Dermis blood vessel endothelial cell (primary cell): Measurements from ENCODE around the gene EPHB2. TPM values are rescaled to one million over a fixed set of nuclear protein-coding genes. Genes with fewer than 3 reads are reported as not detected.
"Not testable (repeated sequence)": the region's sequence is repeated elsewhere in the genome, so short reads cannot be mapped to it uniquely, and the experiment has no call there.

Experiments
- DNase-seq: peaks from one replicate; pipeline ENCODE4 v3.0.0; 2010
- total RNA-seq: library from RNA; depleted of rRNA; stranded (reverse); fragments of >200 nt; gene quantifications from 2 replicates; pipeline ENCODE4 v1.2.3, GENCODE V29; 2014

The EPHB2 gene
- total RNA-seq, 1 donor from 2014 or later = 35.1 TPM

DNA sequence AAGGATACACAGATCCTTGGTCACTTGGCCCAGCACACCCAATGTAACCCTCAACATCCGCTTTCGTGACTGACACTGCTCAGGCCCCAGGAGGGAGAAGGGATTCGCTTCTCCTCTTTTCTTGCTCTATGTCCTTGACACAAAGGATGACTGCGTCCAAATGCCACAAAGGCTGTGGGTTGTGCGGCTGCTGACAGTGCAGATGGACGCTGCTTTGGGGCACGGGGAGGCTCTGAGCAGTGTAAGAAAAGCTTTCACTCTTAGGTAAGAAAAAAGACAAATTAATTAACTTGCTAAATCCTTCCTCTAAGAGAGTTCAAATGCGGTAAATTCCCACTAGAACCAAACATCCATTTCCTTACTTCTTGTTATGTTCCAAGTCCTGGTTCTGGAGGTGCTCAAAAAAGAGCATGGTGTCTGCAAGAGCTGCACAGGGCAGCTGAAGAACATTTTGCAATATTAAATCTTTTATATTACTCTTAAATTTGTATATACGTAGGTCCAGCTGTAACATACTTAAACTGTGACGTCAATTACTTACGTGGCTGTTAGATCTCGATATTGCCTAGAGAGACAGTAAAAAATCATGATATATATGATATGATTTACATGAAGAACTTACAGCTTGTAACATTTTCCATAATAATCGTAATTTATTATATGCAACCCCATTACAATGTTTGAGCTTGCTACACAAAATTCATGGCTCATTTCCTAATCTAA, 19.4 kb upstream of the EPHB2 start:
- no peak for DNase-seq

DNA sequence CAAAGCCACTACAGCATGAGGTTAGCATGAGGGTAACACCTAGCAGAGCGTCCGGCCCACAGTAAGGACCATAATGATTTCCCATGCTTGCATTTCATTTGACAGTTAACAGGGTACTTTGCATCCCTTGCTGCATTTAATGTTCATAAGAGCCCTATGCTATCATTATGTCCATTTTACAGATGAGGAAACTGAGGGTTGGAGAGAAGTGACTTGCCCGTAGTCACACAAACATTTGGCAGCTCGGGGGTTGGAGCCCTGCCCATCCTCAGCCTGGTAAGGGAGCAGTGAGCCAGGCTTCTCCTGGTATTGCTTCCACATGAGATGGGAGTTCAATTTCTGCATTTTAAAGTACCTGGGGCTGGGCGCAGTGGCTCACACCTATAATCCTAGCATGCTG, 16.5 kb upstream of the EPHB2 start:
- DNase-seq = no peak

DNA sequence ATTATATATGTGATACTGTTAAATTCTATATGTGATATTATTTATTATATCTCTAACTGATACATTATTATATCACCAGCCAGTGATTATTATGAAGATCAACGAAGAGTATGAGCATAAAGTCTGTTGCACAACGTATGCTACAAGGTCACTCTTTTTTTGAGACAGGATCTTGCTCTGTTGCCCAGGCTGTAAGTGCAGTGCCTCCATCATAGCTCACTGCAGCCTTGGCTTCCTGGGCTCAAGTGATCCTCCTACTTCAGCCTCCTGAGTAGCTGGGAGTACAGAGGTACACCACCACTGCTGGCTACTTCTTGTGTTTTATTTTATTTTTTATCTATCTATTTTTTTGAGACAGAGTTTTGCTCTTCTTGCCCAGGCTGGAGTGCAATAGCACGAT, 14.0 kb upstream of the EPHB2 start:
- no peak for DNase-seq

DNA sequence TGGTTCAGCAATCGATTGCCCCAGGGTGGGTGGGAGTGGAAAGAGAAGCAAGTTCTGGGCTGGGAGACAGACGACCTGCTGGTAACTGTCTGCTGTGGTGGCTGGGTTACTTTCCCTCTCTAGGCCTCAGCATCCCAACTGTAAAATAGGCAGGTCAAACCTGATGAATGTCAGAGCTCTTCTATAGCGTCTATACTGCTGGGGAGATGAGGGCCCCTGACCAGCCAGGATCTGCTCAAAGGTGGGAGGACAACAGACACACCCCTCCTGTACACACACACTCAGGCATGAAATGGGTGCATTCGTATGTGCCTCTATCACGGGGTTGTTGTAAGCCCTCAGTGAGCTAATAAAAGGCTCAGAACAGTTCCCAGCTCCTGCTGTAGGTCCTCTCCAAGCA, 12.7 kb upstream of the EPHB2 start:
- no peak for DNase-seq

DNA sequence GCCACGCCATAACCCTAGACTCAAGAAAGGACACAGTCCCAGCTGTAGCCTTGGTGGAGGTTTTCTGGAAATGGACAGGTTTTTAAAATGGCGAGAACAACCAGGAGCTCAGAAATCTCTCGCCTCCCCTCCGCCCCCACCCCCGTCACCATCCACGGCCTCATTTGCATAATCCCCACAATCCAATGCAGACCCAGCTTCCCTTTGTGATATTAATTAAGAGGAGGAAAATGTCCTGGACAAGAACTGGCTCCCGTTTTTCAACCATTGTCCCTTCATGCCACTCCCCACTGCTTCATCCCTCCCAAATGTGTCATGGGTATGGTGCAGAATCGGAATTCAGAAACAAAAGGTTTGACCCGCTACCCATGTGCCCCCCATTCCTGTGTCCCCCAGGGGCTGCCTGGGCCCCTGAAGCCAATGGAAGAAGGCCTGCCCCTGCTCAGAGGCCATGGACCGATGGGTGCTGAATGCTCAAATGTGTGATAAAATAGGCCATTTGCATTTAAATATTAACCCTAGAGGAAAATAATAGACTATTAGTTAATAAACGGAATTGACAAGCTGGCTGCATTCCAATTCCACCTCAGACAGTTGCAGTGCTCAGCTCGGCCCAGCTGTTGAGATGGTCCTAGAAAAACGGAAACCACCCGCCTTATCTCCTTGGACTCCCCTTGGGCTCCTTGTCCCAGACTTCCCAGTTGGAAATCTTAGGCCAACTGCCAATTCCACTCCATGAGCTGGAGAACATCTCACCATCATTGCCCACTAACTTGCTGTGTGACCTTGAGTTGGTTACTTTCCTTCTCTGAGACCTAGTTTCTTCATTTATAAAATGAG, 10.7 kb upstream of the EPHB2 start:
- no peak for DNase-seq

DNA sequence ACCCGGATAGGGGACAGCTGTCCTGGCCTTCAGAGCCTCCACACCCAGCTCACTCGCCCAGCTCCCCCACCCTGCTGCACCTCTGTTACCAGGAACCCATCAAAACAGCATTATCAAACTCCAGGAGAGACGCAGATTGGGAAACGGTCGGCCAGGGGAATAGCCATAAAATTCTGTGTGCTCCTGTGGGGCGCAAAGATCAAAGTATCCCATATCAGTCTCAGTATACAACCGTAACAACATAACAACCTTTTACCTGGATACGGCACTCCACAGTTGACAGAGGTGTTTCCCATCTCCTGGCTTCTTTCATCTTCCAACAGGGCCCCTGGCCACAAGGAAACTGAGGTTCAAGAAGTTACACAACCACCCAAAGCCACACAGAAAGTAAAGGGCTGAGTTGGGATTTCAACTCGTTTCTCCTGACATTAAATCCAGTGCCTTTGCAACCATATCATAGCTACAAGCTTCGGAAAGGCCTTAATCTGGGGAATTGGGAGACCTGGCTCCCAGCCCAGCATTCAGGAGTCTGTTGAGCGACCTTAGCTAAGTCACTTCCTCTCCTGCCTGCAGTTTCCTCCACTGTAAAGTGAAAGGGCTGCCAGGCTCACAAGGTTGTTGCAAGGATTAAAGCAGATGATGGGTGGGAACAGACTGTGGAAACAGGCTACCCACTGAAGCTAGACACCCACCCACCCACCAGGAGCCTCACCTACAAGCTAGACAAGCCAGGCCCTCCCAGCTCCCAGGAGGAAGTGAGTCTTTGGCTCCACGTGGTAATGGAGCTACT, 8.1 kb upstream of the EPHB2 start:
- DNase-seq = peak; percentile 93

DNA sequence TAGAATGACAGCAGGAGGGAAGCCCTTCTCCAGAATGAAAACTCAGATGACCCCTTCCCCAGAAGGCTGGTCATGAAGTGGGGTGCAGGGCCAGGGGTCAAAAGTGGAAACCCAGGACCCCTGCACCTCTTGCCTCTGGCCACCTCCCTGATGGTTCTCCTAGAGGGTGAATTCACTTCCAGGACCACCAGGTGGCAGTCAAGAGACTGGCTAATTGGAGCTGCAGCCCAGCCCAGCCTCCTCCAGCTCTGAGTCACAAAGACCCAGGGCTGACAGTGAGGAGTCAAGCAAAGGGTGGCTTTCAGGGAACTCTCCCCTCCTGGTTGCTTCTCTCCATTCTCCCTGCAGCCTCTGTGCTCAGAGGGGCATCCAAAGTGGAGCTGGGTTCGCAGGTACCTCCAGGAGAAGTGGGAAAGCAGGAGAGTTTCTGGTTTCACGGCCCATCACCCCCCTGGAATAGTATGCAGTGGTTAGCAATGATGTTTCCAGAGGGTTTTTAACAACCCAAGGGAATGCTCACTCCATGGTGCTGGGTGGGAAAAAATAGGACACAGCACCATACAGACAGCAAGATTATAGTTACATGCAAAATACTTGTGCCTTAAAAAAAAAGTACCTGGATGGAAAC, 6.1 kb upstream of the EPHB2 start:
- DNase-seq = peak; percentile 92

DNA sequence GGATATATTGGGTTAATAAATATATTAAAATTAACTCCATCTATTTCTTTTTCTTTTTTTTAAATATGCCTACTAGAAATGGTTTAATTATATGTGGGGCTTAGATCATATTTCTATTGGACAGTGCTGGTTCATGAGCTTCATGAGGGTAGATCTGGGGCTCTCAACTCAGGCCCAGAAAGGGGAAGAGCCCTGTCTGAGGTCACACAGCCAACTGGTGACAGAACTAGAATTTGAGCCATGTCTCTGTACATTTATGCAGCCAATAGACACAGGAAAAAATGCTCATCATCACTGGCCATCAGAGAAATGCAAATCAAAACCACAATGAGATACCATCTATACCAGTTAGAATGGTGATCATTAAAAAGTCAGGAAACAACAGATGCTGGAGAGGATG, 5.1 kb upstream of the EPHB2 start:
- DNase-seq = no peak

DNA sequence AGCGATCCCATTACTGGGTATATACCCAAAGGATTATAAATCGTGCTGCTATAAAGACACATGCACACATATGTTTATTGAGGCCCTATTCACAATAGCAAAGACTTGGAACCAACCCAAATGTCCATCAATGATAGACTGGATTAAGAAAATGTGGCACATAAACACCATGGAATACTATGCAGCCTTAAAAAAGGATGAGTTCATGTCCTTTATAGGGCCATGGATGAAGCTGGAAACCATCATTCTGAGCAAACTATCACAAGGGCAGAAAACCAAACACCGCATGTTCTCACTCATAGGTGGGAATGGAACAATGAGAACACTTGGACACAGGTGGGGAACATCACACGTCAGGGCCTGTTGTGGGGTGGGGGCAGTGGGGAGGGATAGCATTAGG, 4.5 kb upstream of the EPHB2 start:
- DNase-seq = not testable (repeated sequence)

DNA sequence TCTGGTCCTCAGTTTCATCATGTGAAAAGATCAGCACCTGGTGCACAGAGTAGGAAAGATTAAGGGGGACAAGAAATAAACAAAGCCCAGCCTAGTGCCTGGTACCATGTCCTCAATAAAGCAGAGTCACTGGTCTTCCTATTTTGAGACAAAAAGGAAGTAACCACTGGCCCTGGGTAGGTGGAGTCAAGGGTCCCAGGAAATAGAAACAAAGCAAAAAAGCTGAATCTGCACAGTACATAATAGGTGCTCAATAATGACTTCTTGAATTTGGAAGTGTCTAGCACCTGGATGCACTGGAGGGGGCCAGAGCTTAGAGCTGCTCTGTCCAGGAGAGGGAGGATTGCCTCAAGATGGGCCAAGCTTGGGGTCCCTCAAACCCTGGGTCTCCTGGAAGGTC, 1.9 kb upstream of the EPHB2 start:
- DNase-seq = no peak

DNA sequence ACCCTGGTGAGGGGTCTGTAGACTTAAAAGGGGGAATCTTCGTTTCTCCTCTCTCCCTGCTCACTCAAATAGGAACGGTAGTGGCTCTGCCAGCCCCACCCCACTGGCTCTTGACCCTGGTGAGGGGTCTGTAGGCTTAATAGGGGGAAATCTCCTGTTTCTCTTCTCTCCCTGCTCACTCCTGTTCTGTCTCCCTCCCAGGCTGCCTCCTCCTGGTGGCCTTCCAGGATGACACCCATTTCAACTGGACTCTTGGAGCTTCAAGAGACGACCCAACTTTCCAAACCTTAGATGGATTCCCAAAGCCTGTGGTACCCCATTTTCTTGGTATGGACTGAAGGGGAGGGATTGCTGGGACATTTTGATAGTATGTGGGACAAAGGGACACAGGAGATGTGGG, 1.4 kb upstream of the EPHB2 start:
- DNase-seq = peak; percentile 37

DNA sequence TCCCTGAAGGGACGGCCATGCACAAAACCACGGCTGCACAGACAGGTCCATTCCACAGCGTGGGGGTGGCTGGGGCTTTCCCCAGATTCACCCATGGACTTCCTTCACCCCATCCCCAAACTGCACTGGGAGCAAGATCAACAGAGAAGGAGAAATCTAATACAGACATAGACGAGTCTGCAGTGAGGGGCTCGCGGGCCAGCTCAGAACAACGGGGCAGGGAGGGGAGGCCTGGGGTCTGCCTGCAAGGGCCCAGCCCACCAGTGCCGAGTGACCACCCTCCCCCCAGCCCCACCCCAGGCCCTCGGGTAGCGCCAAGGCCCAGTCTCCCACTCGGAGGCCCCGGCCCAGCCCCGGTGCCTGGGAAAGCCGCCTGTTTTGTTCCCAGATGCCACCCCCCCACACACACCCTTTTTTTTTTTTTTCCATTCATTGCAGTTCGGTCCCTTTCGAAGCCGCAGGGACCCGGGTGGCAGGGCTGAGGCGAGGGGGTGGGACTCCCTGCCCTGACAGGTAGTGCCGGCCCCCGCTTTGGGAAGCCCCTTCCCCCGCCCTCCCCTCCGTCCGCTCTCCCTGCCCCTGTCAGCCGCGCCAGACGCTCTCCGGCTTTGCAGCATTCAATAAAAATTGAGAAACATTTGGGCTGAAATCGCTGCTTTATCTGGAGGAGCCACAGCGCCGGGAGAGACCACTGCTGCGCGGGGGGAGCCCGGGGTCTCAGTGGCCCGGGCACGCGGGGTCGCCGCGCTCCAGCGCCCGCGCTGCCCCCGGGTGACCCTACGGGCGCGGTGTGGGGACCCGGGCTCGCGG, 543 bp upstream of the EPHB2 start:
- peak; percentile 70 for DNase-seq

DNA sequence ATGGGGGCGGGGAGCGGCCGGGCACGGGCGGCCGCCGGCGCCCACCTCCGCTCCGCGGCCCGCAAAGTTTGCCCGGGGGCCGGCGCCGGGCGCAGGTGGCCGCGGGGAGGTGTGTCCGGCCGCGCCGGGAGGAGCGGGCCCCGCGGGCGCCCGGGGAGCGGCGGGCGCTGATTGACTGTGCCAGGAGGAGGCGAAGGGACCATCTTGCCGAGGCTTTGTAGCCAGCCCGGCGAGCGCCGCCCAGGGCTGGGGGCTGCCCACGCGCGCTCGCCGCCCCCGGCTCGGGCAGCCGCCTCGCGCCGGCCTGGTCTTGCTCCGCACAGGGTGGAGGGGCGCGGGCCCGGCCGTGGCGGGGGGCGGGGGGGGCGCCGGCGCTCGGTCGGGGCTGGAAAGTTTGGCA, 432 bp downstream of the EPHB2 start:
- no peak for DNase-seq

DNA sequence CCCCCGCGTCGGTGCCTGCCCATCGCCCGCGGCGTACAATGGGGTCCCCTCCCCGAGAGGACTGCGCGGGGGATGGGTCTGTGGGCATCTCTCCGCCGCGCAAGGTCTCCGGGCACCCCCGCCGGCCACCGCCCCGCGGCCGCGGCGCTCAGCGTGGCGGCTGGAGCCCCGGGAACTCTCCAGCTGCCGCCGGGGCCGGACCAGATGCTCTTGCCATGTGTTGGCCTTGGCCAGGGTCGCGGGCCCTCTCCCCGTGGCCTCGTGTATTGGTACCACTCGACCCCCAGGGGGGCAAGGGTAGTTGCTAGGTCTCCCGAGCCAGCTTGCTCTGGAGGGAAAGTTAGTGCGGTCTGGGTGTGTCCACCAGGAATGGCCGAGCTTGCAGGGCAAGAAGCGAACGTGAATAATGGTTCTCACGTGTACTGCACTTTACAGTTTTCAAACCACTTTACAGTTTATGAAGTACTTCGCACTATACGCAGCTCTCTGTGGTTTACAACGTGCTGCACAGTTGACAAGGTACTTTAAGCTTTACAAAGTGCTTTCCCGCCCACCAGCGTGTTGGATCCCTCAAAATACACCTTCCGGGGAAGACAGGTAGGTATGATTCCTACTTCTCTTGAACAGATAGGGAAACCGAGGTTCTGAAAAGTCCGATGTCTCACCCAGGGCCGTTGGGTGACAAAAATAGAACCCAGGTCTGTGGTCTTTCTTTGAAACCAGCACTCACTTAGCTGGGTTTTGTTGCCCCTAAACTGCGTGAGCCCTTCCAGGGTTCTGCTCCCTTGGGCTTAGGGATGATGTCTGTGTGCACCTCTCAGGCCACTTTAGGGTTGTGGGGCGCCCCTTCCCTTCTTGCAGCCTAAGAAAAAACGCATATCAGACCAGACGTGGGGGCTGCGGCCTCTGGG, 1.2 kb downstream of the EPHB2 start:
- peak; percentile 54 for DNase-seq

DNA sequence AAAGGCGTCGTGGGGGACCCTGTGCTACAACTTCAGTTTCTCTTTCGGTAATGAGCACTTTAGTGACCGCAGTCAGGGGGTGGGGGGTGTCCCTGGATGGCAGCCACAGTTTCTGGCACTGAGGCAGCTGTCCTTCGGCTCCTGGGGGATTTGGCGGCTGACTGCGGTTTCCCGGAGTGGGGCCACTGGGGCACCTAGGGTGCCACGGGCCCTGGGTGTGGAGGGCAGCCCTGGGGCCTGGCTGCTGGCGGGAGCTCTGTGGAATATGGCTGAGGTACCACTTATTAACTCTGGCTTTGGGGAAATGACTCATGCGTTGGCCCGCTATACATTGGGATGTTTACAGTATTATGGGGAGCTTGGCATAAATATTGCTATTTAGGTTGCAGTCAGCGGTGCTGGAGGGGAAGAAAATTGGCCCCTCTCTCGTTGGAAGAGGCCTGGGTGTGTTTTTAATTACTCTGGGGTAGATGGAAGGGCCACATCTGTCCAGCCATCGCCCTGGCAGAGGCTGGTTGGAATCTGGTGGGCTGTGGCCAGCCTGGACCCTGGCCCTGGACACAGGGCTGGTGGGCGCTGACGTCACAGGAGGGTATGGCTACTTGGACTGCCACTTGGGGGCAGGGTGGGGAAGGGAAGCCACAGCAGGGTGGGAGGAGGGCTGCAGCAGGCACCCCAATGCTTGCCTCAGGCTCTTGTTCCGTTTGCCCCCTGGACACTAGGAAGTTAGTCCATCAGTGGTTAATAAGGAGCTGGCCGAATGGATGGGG, 2.0 kb downstream of the EPHB2 start:
- peak; percentile 43 for DNase-seq

DNA sequence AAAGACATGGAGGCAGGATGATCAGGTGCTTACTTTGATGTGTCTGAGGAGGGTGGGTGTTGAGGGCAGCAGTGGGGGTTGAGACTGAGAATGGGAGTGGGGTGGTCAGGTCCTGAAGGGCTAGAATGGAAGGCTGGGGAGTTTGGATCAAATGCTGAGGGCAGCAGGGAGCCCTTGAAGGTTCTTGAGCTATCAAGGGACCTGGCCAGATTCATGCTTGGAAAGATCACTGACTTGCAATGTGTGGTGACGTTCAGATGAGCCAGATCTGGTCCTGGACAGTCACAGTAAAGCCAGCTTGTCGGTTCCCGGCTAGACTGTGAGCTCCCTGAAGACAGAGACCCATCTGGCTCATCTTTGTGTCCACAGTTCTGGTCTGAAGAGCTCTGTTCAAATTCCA, 3.8 kb downstream of the EPHB2 start:
- DNase-seq = no peak

DNA sequence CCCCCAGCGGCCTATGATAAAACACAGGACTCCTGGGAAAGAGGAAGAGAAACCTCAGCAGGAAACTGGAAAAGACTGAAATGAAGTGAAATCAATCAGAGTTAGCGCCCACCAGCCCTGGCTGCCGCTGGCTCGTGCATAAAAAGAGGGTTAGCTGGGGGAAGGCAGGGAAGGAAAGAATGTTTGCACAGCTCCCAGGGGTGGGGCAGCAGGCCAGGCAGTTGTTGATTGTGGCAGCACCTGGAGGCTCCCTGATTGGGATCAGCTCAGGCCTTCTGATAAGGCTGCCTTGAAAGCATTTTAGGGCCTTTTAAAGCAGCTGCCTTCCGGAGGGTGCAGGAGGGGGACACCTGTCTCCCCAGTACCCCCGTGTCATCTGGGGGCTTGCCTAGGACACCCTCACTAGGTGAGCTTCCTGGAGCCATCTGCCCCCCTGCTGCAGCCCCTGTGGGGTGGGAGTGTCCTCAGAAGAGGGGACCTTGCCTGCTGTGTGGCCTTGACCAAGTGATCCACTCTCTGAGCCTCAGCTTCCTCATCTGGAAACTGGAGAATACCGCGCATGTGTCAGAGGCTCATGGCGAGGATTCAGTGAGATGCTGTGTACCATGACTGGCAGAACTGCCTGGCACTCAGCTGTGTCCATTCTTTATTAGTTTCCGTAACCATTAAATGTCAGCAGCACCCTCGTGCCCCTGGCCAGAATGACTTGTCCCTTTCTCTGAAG, 6.6 kb downstream of the EPHB2 start:
- DNase-seq = no peak

DNA sequence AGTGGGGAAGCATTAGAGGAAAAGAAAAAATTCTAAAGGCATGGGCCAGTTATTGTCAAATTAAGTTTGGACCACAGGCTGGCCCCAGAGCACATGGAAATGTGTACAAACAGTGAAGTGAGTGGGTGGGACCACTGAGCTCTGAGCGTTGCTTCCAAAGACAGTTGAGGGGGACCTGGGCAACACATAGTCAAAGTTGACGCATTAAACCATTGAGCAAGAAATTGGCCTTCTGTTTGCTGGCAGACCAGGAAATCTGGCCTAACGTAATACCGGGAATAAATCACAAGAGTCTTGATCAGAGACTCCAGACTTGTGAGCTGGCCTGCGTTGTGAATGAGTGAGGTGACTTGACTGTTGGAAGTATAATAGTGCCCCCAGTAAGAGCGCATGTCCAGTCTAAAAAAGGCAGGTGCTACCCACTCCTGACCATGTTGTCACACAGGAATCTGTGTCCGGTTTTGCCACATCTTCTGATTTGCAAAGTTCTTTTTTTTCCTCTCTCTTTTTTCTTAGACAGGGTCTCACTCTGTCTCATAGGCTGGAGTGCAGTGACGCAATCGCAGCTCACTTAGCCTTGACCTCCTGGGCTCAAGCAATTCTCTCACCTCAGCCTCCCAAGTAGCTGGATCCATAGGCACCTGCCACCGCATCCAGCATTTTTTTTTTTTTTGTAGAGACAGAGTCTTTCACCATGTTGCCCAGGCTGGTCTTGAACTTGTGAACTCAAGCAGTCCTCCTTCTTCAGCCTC, 10.7 kb downstream of the EPHB2 start:
- DNase-seq = no peak
